HG02759 (cell line): ENCODE results near the gene COL27A1.

Source experiments
- ATAC-seq: cut with Tn5 transposase; IDR thresholded peaks from one replicate; pipeline ENCODE4 v1.9.1; 2021; ENCODE audit warnings: mild to moderate bottlenecking, moderate library complexity; ENCODE audit not compliant: unreplicated experiment

COL27A1 gene

GRCh38 chr9:114348261-114348905 is 193.0 kb downstream of the COL27A1 start:
- no peak for ATAC-seq

- ATAC-seq = peak; percentile 93
These were observed 193.7 kb downstream of the COL27A1 start for GRCh38 chr9:114348906-114349482.

GRCh38 chr9:114349713-114350480 is 194.6 kb downstream of the COL27A1 start:
- no peak for ATAC-seq

- no peak for ATAC-seq
These were observed 195.5 kb downstream of the COL27A1 start for GRCh38 chr9:114350636-114351401.

GRCh38 chr9:114351932-114352331 is 196.6 kb downstream of the COL27A1 start:
- no peak for ATAC-seq

- ATAC-seq = no peak
These were observed 200.5 kb downstream of the COL27A1 start for GRCh38 chr9:114355821-114356220.

GRCh38 chr9:114356792-114357191 is 201.5 kb downstream of the COL27A1 start:
- no peak for ATAC-seq

- no peak for ATAC-seq
These were observed 202.0 kb downstream of the COL27A1 start for GRCh38 chr9:114357360-114357759.

GRCh38 chr9:114357911-114358328 is 202.6 kb downstream of the COL27A1 start:
- no peak for ATAC-seq

GRCh38 chr9:114359801-114360200 is 204.5 kb downstream of the COL27A1 start:
- no peak for ATAC-seq

- ATAC-seq = no peak
These were observed 206.2 kb downstream of the COL27A1 start for GRCh38 chr9:114361542-114361941.
